Epithelial cell of proximal tubule (primary cell): Measurements from ENCODE around the gene JARID2. TPM values are rescaled to one million over a fixed set of nuclear protein-coding genes. Genes with fewer than 3 reads are reported as not detected.

ENCODE experiments used
- DNase-seq: peaks from one replicate; pipeline ENCODE4 v3.0.0-alpha.2; 2011; ENCODE audit warnings: low read depth
- H3K4me3 ChIP-seq: 2 replicates; pipeline ENCODE4 v1.5.1; 2011; ENCODE audit warnings: low read depth, mild to moderate bottlenecking, low read length
- total RNA-seq: library from RNA; depleted of rRNA; stranded (reverse); fragments of >200 nt; gene quantifications from 2 replicates; pipeline ENCODE4 v1.2.3, GENCODE V29; 2015
- TF ChIP-seq, protein P1 (sequence below): conservative IDR thresholded peaks from 2 replicates; pipeline ENCODE4 v1.5.1; 2012; ENCODE audit warnings: low read depth, mild to moderate bottlenecking, low read length

JARID2 gene
- total RNA-seq, 1 donor from 2014 or later: 5.1 TPM

DNA sequence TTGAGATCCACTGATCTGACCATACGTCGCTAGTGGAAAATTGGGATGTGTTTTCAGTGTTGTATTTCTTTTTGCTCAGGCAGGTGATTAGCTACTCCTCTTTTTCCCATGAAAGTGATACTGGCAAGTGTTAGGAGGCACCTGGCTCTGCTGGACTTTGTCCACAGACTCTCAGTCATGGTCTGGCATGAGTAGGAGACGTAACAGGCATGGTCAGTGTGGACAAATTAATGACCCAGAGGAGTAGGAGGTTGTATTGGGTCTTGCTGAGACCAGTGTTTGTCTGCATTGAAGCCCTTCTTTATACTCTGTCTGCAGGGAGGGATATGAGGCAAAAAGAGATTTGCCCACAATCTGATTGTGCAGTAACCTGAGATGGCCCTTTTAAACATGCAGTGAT is 238.3 kb downstream of the JARID2 start:
- no peak for DNase-seq
- H3K4me3 ChIP-seq: no peak overlapping the region
- TF ChIP-seq, protein P1, sequence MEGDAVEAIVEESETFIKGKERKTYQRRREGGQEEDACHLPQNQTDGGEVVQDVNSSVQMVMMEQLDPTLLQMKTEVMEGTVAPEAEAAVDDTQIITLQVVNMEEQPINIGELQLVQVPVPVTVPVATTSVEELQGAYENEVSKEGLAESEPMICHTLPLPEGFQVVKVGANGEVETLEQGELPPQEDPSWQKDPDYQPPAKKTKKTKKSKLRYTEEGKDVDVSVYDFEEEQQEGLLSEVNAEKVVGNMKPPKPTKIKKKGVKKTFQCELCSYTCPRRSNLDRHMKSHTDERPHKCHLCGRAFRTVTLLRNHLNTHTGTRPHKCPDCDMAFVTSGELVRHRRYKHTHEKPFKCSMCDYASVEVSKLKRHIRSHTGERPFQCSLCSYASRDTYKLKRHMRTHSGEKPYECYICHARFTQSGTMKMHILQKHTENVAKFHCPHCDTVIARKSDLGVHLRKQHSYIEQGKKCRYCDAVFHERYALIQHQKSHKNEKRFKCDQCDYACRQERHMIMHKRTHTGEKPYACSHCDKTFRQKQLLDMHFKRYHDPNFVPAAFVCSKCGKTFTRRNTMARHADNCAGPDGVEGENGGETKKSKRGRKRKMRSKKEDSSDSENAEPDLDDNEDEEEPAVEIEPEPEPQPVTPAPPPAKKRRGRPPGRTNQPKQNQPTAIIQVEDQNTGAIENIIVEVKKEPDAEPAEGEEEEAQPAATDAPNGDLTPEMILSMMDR: no peak

DNA sequence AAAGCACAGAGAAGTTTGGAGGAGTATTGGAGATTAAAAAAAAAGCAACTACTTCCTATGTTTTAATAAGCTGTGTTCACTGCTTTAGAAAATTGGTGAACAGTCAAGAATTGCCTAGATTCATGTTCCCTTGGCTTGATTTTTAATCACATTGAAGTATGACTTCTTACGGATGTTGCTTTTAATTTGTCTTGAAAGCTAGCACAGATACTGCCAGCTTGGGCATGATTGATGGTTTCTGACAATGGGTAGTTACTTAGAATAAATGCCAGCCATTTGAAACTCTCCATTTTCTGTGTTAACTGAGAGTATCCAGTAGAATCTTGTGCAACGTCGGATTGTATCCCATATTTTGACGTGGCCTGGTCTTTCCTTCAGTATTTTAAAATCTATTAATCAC is 239.0 kb downstream of the JARID2 start:
- no peak overlapping the region for H3K4me3 ChIP-seq
- TF ChIP-seq, protein P1: no peak
- no peak for DNase-seq

DNA sequence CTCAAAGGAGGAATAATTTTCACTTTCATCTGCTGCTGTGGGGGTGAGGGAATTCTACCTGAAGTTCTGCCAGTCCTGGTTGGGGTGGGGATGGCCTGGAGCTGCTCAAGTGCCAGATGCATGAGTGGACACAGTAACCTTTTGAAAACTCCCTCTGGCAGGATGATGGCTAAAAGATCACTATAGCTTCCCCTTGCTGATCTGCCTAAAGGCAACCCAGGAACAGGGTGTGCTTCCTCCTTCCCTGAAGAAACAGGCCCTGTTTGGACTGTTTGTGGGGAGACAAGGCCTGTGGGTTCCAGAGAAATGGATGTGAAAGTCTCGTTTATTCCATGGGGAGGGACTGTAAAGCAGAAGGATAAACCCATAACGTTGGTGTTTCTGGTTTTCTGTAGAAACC is 240.1 kb downstream of the JARID2 start:
- TF ChIP-seq, protein P1: no peak
- no peak for DNase-seq
- H3K4me3 ChIP-seq: no peak overlapping the region

DNA sequence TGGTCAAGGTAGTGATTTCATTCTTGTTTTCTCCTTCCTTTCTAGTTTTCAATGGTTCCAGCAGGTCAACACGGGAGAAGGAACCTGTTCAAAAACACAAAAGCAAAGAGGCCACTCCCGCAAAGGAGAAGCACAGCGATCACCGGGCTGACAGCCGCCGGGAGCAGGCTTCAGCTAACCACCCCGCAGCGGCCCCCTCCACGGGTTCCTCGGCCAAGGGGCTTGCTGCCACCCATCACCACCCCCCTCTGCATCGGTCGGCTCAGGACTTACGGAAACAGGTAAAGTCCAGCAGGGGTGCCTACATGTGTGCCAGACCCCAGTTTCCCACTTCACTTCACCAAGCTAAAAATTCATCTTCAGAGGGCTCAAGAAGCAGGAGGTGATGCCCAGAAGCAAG is 241.4 kb downstream of the JARID2 start:
- no peak for DNase-seq
- H3K4me3 ChIP-seq: no peak overlapping the region
- TF ChIP-seq, protein P1: no peak

DNA sequence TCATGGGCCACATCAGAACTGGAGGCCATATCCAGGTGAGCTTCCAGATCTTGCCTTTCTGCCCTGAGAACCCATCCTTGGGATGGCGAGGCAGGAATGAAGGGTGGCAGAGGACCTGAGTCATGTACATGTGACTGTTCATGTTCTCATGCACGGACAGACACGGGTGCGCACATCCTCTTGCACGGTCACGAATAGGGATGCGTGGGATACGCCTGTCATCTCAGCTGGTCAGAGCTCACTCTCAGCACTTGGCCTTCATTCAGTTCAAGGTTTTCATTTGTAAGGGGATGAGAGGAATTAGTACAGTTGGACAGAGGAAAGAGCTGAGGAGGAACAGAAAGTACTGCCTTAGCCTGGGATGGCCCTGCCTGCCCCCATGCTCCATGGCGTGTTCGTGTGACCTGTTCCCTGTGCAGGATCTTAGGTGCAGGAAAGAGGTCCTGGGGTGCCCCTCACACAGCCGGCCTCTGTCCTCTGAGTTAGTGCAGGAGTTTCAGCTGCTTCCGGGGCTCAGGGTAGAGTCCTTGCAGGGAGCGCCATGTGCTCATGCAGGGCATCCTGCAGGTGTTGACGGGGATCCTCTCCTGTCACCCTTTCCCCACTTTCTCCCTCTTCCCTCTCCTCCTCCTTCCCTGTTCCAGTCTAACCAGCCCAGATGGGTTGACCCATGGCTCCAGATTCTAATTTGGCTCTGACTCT is 243.5 kb downstream of the JARID2 start:
- TF ChIP-seq, protein P1: no peak
- no peak overlapping the region for H3K4me3 ChIP-seq
- DNase-seq: no peak

DNA sequence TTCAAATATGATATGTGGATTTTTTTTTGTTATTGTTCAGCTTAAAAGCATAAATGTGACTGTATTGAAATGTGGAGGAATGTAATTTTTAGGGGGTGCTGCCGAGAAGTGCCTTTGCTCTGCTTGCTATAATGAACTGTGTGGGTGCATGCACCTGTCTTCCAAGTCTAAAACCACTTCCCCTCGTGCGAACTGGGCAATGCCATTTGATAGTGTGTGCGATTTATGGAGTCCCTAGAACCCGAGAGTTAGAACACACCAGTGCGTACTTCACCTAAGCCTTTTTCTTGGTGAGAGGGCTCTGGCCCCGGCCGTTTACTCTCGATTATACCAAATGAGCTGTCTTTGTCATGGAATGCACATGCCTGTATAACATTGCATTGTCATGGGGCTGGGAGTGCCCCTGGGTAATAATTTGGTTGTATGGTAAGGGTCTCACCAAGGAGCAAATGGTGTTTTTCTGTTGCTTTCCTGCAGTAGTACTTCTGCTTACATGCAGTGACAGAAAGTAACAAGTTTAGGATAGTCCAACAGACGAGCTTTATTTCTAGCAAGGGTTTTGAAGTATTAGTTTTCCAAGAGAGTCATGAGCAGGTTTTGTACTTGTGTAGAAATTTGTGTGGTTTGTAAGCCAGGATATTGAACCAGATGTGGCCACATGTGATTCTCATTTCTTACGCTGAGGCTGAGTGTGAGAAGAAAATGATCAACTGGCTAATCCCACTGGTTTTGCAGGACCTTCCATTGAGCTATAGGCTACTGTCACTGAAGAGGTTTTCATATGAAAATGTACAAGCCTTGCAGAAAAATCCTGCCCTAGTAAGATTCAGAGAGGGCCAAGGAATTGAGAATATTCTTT is 244.6 kb downstream of the JARID2 start:
- DNase-seq: no peak
- no peak overlapping the region for H3K4me3 ChIP-seq
- TF ChIP-seq, protein P1: no peak
